ENCODE data around the gene STOM.
A peak's percentile ranks its signal among the peaks of the same experiment; 100 is the strongest.
"Not testable (repeated sequence)": the region's sequence is repeated elsewhere in the genome, so short reads cannot be mapped to it uniquely, and the experiment has no call there.

The STOM gene, protein sequence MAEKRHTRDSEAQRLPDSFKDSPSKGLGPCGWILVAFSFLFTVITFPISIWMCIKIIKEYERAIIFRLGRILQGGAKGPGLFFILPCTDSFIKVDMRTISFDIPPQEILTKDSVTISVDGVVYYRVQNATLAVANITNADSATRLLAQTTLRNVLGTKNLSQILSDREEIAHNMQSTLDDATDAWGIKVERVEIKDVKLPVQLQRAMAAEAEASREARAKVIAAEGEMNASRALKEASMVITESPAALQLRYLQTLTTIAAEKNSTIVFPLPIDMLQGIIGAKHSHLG

DNA sequence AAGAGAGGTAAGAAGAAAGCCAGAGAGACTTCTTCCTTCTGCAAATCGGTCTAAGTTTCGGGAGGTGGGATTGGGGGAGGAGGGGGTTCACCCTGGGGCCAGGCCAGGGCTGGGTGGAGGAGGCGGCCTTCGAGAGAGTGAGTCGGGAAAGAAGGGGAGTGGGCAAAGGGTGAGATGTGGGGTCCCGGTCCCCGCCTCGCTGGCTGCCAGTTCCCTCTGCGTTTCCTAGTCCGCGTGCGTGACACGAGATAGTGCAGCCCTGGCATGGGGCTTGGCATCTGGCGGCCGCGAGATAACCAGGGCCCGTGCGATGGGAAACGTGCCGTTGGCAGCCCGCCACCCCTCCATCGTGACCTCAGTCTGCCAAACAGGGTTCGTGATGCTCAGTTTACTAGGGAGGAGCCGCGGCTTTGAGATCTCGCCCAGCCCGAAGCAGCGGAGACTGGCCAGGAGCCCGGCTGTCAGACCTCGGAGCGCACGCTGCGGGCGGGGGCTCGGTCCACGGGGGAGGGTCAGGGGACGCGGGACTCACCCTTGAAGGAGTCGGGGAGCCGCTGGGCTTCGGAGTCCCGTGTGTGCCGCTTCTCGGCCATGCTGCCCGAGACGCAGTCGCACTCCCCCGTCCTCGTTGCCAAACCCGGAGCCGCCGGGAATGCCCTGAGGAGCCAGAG lies at the start of gene STOM:
TSS of gene STOM (minus strand) at position 656 of the 671 bp plus-strand sequence. CDS start at position 593, 63 bp downstream.
- peak; percentile 68 for DNase-seq

- DNase-seq, result no peak
Measured at GRCh38 chr9:121411993-121412392, 41.9 kb upstream of the STOM start.

DNA sequence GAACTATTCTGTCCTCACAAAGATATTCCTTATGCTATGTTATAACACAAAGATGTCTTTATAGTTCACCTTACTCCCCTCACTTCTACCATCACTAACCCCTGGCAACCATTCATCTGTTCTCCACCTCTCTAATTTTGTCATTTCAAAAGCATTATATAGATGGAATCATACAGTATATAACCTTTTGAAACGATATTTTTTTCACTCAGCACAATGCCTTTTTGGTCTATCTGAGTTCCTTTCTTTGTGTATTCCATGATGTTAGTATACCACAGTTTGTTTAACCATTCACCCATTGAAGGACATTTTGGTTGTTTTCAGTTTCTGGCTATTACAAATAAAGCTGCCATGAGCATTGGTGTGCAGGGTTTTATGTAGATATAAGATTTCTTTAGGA lies 35.8 kb upstream of the STOM start:
- DNase-seq, result no peak

- DNase-seq, result no peak
Measured at GRCh38 chr9:121404906-121405305, 34.9 kb upstream of the STOM start.

GRCh38 chr9:121399883-121400607 lies 30.0 kb upstream of the STOM start:
- peak; percentile 63 for DNase-seq

- DNase-seq, result no peak
Measured at GRCh38 chr9:121399126-121399882, 29.3 kb upstream of the STOM start.

DNA sequence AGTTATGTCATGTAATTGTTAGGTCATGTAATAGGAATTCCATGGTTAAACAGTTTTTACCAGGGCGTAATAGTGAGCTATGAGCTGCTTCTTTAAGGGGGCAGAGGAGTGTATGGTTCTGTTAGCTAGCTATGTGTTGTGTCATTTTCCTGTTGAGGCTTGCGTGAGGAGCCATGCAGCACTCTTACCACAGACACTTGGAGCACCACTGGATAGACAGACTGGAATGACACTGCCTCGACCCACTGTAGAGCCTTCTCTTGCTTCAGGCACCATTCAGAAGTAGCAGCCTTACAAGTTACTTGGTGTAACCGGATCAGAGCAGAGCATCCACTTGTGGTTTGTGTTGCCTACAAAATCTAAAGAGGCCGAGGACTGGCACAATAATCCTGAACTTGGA lies 28.3 kb upstream of the STOM start:
- DNase-seq, result peak; percentile 30

GRCh38 chr9:121397277-121397676 lies 27.2 kb upstream of the STOM start:
- not testable (repeated sequence) for DNase-seq

GRCh38 chr9:121395558-121395957 lies 25.5 kb upstream of the STOM start:
- DNase-seq, result no peak

DNA sequence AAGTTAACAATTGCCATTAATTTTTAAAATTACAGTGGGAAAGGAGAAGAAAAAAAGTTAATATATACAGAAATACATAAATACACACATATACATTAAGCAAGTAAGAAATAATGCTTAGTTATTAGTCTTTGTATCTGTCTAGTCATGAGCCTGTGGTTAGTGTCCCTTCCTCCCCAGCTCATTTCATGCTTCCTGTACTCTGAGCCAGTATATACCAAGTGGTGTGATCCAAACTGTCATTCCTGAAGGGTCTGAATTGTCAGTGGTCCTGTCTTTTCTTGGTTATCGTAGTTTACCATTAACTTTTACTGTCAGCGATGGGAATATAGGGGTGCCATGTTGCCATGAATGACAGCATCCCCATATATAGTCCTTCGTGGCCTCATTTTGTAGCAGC lies 24.2 kb upstream of the STOM start:
- peak; percentile 35 for DNase-seq

DNA sequence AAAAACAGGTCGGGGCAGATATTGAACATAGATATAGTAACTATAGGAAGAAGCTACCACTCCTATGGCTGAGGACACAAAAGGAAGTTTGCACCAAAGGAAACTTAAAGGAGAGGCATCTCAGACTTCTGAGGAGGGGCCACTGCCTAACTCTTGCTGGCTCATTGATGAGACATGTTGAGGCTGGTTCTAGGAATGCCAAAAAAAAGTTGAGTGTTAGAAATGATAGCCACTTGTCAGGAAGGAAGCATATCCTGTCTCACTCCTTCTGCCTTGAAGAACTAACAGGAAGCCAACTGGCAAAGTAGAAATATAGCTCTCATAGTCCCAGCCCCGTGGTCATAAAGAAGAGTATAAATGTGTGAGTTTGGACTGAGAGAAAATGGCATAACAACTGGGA lies 23.3 kb upstream of the STOM start:
- peak; percentile 78 for DNase-seq

DNA sequence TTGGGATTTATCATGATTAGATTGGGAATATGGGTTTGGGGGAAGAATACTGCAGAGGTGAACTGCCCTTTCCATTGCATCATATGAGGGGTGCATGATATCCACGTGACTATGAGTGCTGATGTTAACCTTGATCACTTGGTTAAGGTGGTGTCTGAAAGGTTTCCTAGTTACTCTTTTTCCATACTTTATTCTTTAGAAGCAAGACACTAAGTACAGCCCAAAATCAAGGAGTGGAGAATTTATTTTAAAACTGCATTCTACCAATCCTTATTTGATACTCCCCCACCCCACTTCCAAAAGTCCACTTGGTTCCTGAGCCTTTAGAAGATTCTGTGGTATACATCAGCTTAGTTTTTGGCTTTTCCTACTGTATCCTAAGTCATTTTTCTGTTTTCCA lies 20.3 kb upstream of the STOM start:
- DNase-seq, result no peak

DNA sequence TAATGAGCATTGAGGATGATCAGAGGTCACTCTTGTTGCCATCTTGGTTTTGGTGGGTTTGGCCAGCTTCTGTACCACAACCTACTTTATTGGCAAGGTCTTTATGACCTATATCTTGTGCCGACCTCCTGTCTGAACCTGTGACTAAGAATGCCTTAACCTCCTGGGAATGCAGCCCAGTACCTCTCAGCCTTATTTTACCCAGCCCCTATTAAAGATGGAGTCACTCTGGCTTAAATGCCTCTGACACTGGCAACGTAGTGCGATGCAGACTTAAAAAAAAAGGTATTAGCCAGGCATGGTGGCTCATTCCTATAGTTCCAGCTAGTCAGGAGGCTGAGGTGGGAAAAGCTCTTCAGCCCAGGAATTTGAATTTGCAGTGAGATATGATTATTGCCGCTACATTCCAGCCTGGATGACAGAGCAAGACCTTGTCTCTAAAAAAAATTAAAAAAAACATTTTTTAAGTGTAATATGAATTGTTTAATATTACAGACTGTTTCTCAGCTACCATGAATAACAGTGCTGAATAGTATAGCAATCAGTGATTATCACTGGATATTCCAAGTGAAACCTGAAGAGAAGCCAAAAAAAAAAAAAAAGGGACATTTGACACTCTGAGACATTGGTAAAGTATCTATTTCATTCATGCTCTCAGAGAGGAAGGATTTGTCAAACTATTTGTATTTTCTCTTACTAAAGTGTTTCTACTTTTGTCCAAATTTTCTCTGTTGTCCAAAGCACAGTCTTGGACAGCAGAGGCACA lies 18.3 kb upstream of the STOM start:
- DNase-seq, result no peak

GRCh38 chr9:121386442-121387175 lies 16.6 kb upstream of the STOM start:
- no peak for DNase-seq

GRCh38 chr9:121383715-121384114 lies 13.7 kb upstream of the STOM start:
- no peak for DNase-seq

- DNase-seq, result no peak
Measured at GRCh38 chr9:121380846-121381245, 10.8 kb upstream of the STOM start.

DNA sequence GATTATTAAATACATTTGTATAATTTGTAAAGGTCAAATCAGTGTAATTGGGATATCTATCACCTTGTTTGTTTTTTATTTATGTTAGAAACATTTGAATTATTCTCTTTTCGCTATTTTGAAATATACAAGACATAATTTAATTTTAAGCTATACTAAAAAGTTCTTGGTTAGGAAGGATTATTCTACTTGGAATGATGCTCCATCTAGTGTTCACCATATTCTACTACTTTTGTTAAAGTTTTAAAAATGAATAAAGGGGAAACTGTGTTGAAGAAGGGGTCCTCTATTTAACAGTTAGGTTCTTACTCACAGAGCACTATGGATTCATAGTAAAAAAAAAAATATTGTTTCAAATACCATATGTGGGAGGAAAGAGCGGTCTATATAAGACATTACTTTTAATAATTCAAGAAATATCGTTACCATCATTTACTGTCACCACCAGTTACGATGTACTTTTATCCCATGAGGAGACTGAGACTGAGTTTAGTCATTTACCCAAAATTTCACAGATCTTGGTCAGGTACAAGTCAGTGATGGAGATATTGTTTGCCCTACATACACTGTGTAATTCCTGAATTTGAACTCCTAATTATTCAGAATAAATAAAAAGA lies 6.3 kb upstream of the STOM start:
- no peak for DNase-seq

DNA sequence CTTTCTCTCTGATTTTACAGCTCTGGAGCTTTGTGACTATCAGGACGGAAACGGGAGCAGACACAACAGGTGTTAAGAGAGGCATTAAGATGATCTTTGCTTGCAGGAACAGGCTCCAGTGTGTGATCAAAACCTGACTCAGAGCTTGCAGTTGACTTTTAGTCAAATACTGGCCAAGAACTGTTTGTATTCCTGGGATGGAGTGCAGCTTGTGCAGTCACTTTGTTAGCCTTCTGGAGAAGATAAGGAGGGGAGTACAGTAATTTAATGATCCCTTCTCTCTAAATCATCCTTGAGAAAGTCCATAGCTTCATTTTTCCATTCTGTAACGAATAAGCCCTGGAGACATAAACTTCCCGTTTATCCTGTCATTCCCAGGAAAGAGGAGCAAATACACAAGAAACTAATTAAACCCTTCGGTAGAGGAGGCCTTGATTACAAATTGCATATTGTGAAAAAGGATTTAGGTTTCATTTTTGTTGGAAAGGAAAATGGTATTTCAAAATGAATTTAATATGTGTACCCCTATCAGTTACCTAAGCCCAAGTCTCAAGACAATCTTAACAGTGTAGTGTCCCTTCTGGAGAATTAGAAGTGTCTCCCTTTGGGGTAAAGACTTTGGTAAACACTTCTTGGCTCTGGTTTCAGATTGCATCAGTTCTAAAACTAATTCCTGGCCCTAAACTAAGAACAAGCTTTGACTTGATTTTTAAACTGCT lies 3.1 kb upstream of the STOM start:
- no peak for DNase-seq

DNA sequence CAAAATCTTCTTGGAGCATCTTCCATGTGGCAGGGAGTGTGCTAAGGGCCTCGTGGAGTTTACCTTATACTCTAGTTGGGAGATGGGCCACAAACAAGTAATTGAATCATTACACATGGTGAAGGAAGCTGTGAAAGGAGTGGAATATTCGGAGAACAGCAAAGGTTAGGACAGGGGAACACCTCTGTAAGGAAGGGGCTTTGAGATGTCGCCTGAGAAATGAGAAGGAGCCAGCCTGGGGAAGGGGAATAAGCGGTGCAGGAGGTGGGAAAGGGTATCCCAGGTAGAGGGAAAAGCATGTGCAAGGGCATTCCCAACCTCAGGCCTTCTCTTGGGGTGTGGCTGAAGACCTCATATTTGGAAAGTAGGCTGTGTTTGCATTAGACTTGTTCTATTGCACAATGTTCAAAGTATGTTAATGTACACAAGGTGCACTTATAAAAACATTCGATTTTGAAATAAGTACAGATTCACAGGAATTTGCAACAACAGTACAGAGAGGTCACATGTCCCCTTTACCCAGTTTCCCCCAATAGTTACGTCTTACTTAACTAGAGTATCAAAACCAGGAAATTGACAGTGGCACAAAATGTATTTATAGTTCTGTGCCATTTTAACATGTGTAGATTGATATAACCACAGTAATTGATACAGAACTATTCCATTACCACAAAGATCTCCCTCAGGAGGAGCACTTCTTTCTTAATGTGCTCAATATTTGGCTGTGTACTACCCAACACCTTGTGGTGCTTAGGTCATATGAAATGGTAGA lies 2.4 kb upstream of the STOM start:
- no peak for DNase-seq

All from GDM1 (cell line).